SK-N-SH (cell line): ENCODE measurements around the gene MRPL52. TPM values are rescaled to one million over a fixed set of nuclear protein-coding genes. Genes with fewer than 3 reads are reported as not detected.

Source experiments
- CTCF ChIA-PET: fragments of 300-600, 350-600 bp; formaldehyde crosslinking; extraction: SDS; loops from one replicate; lab custom pipeline; 2021; lab: Yijun Ruan, JAX
- POLR2A ChIA-PET: fragments of 350-600 bp; sonication (Branson Sonifier 250); formaldehyde crosslinking; extraction: SDS; loops from one replicate; lab custom pipeline; 2020; ENCODE audit warnings: antibody characterized with exemption, inconsistent platforms; lab: Yijun Ruan, JAX
- DNase-seq: peaks from one replicate; pipeline ENCODE4 v3.0.0; 2012
- H2AFZ ChIP-seq: fragments of 200-600 bp; sonication (generic); 2 replicates; pipeline ENCODE4 v1.8.1; 2016; ENCODE audit warnings: antibody characterized with exemption, mild to moderate bottlenecking, low read depth
- H3F3A ChIP-seq: fragments of 200-600 bp; sonication (generic); replicated peaks from 2 replicates; pipeline ENCODE3; 2016; ENCODE audit warnings: antibody characterized with exemption, mild to moderate bottlenecking; ENCODE audit not compliant: insufficient read depth
- H3K27ac ChIP-seq, 2 experiments: fragments of 200-500 bp in 1 of 2; fragments of 200-600 bp in 1 of 2; sonication (Bioruptor generic) in 1 of 2; sonication (generic), shearing (Covaris generic) in 1 of 2; 2 replicates each; pipeline versions ENCODE4 v1.5.1 to v1.6.1; 2014 to 2016; ENCODE audit warnings: low read depth in 2 of 2, inconsistent platforms in 1 of 2, low read length in 1 of 2, mild to moderate bottlenecking in 1 of 2, mixed read lengths in 1 of 2
- H3K27me3 ChIP-seq: fragments of 200-600 bp; sonication (generic), shearing (Covaris generic); 2 replicates; pipeline ENCODE4 v1.6.1; 2016; ENCODE audit warnings: mixed run types; ENCODE audit not compliant: insufficient read depth
- H3K36me3 ChIP-seq, 2 experiments: fragments of 200-500 bp in 1 of 2; fragments of 200-600 bp in 1 of 2; sonication (Bioruptor generic) in 1 of 2; sonication (generic) in 1 of 2; replicated peaks in 1 of 2; 2 replicates each; pipeline versions ENCODE3 to v1.5.1; 2014 to 2016; ENCODE audit warnings: low read length in 1 of 2, mild to moderate bottlenecking in 1 of 2; ENCODE audit not compliant: insufficient read depth in 2 of 2, control insufficient read depth in 1 of 2
- H3K4me1 ChIP-seq, 2 experiments: fragments of 200-500 bp in 1 of 2; fragments of 200-600 bp in 1 of 2; sonication (Bioruptor generic) in 1 of 2; sonication (generic), shearing (Covaris generic) in 1 of 2; 2 replicates each; pipeline versions ENCODE4 v1.5.1 to v1.6.1; 2014 to 2016; ENCODE audit warnings: low read depth in 1 of 2, low read length in 1 of 2, mixed run types in 1 of 2; ENCODE audit not compliant: insufficient read depth in 2 of 2, control insufficient read depth in 1 of 2
- H3K4me2 ChIP-seq: fragments of 200-600 bp; sonication (generic), shearing (Covaris generic); 2 replicates; pipeline ENCODE4 v1.6.1; 2017; ENCODE audit warnings: mixed run types
- H3K4me3 ChIP-seq, 2 experiments: fragments of 200-500 bp in 1 of 2; fragments of 200-600 bp in 1 of 2; sonication (Bioruptor generic) in 1 of 2; sonication (generic), shearing (Covaris generic) in 1 of 2; 2 replicates each; pipeline versions ENCODE4 v1.5.1 to v1.8.1; 2014 to 2016; ENCODE audit warnings: low read depth in 2 of 2, inconsistent platforms in 1 of 2, low read length in 1 of 2, mild to moderate bottlenecking in 1 of 2, mixed read lengths in 1 of 2, moderate library complexity in 1 of 2
- H3K79me2 ChIP-seq: fragments of 200-600 bp; sonication (generic); 2 replicates; pipeline ENCODE4 v1.8.1; 2017; ENCODE audit warnings: mild to moderate bottlenecking; ENCODE audit not compliant: insufficient read depth
- H3K9ac ChIP-seq: fragments of 200-600 bp; sonication (generic); 2 replicates; pipeline ENCODE4 v1.6.1; 2017; ENCODE audit warnings: mixed run types
- H3K9me2 ChIP-seq: fragments of 200-600 bp; sonication (generic); 2 replicates; pipeline ENCODE4 v1.6.1; 2017; ENCODE audit warnings: mixed run types
- H3K9me3 ChIP-seq: fragments of 200-600 bp; sonication (generic); 2 replicates; pipeline ENCODE4 v1.6.1; 2017; ENCODE audit warnings: mixed run types, mild to moderate bottlenecking, moderate library complexity
- H4K20me1 ChIP-seq: fragments of 200-600 bp; sonication (generic); 2 replicates; pipeline ENCODE4 v1.6.1; 2017; ENCODE audit warnings: mild to moderate bottlenecking, mixed run types; ENCODE audit not compliant: insufficient read depth
- EP300 ChIP-seq, 2 experiments: IDR thresholded peaks; 2 replicates each; pipeline versions ENCODE4 v1.4.0 to v1.6.1; 2012; ENCODE audit warnings: borderline replicate concordance in 1 of 2, low read depth in 1 of 2, low read length in 1 of 2
- EZH2phosphoT487 ChIP-seq: fragments of 200-600 bp; sonication (generic); IDR thresholded peaks from 2 replicates; pipeline ENCODE4 v1.6.1; 2017; ENCODE audit warnings: low read depth, mixed run types, mild to moderate bottlenecking, antibody characterized with exemption, moderate library complexity, borderline replicate concordance
- FOXJ3 ChIP-seq: sonication (generic); formaldehyde crosslinking; IDR thresholded peaks from 2 replicates; pipeline ENCODE4 v1.5.1; 2020; ENCODE audit warnings: mild to moderate bottlenecking, missing genetic modification reagents
- MXI1 ChIP-seq: IDR thresholded peaks from 2 replicates; pipeline ENCODE4 v1.6.1; 2012; ENCODE audit warnings: mild to moderate bottlenecking, low read depth, low read length, improper control_type of control experiment
- NFIC ChIP-seq: IDR thresholded peaks from 2 replicates; pipeline ENCODE4 v1.4.0; 2012; ENCODE audit warnings: borderline replicate concordance
- RAD21 ChIP-seq: IDR thresholded peaks from 2 replicates; pipeline ENCODE4 v1.6.1; 2012; ENCODE audit warnings: mild to moderate bottlenecking, low read length
- RCOR1 ChIP-seq: fragments of 150-350 bp; IDR thresholded peaks from 2 replicates; pipeline ENCODE4 v1.6.1; 2017; ENCODE audit warnings: antibody characterized with exemption, low read length
- RFX5 ChIP-seq: IDR thresholded peaks from 2 replicates; pipeline ENCODE4 v1.6.1; 2012; ENCODE audit warnings: mild to moderate bottlenecking, improper control_type of control experiment, low read length
- WGBS: methylation state at CpG from one replicate; pipeline ENCODE4 v1.1.6; 2017; ENCODE audit warnings: low lambda C conversion rate; 5-methylcytosine and 5-hydroxymethylcytosine counted together
- polyA plus RNA-seq, 3 experiments: library from polyadenylated mRNA; depleted of rRNA; stranded (reverse); fragments of >200 nt; gene quantifications; 2 replicates each; pipeline ENCODE4 v1.2.3, GENCODE V29; 2012
- TF ChIP-seq, protein P1 (sequence below): IDR thresholded peaks from 2 replicates; pipeline ENCODE4 v1.6.1; 2012; ENCODE audit warnings: mild to moderate bottlenecking, low read depth, low read length, moderate library complexity
- TF ChIP-seq, protein P2 (sequence below): fragments of 200-600 bp; sonication (generic); IDR thresholded peaks from 2 replicates; pipeline ENCODE4 v1.6.1; 2017; ENCODE audit warnings: antibody characterized with exemption, mild to moderate bottlenecking, moderate library complexity

MRPL52 gene
- polyA plus RNA-seq, 1 of the 3 experiments (the other 2 are of a cell fraction), result 116 TPM

- WGBS, result 48% methylated on average over 10 of the region's 10 CpGs
- DNase-seq, result no peak
Observed at GRCh38 chr14:22814941-22815713, 14.6 kb upstream of the MRPL52 start, which contains the start of gene SLC7A7. TSS of gene SLC7A7 (minus strand) at chr14:22815435. CDS start at chr14:22813398, 2,037 bp downstream.

More at GRCh38 chr14:22814941-22815713, 14.6 kb upstream of the MRPL52 start, which contains the start of gene SLC7A7:
- no peak within 1 kb of the TSS for H3K9ac ChIP-seq
- CTCF ChIA-PET, result interaction anchor here (0.7 to 19.1 kb wide), 2 partner anchors 40 to 162 kb away, joined by 3 to 472 read pairs; no protein-coding TSS in a partner anchor
- no peaks in the 10 kb centered on the region for H4K20me1 ChIP-seq
- H3F3A ChIP-seq, result no peaks in the 10 kb centered on the region
- peaks cover 6% of the 10 kb centered on the region; the same call in 1 of the 2 replicates for H3K27me3 ChIP-seq
- H3K79me2 ChIP-seq, result no peaks in the 10 kb centered on the region
- H3K9me3 ChIP-seq, result no peaks in the 10 kb centered on the region
- no peaks in the 10 kb centered on the region for H3K36me3 ChIP-seq
- peaks cover 4 to 6% of the 10 kb centered on the region in 2 experiments; a peak in 1 of 4 replicates for H3K4me1 ChIP-seq
- H3K4me3 ChIP-seq, result no peak within 1 kb of the TSS
- TF ChIP-seq EP300 (IDR thresholded peaks at IDR 0.05; ENCODE audit: borderline replicate concordance in 1 of 2, low read depth in 1 of 2, low read length in 1 of 2) (no peak), NFIC (no peak), RAD21 (no peak), FOXJ3 (CRISPR knock-in tag) (no peak), EZH2phosphoT487 (no peak), MXI1 (no peak), RCOR1 (no peak), RFX5 (no peak)
- TF ChIP-seq, protein P1, sequence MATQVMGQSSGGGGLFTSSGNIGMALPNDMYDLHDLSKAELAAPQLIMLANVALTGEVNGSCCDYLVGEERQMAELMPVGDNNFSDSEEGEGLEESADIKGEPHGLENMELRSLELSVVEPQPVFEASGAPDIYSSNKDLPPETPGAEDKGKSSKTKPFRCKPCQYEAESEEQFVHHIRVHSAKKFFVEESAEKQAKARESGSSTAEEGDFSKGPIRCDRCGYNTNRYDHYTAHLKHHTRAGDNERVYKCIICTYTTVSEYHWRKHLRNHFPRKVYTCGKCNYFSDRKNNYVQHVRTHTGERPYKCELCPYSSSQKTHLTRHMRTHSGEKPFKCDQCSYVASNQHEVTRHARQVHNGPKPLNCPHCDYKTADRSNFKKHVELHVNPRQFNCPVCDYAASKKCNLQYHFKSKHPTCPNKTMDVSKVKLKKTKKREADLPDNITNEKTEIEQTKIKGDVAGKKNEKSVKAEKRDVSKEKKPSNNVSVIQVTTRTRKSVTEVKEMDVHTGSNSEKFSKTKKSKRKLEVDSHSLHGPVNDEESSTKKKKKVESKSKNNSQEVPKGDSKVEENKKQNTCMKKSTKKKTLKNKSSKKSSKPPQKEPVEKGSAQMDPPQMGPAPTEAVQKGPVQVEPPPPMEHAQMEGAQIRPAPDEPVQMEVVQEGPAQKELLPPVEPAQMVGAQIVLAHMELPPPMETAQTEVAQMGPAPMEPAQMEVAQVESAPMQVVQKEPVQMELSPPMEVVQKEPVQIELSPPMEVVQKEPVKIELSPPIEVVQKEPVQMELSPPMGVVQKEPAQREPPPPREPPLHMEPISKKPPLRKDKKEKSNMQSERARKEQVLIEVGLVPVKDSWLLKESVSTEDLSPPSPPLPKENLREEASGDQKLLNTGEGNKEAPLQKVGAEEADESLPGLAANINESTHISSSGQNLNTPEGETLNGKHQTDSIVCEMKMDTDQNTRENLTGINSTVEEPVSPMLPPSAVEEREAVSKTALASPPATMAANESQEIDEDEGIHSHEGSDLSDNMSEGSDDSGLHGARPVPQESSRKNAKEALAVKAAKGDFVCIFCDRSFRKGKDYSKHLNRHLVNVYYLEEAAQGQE, result no peak
- TF ChIP-seq, protein P2, sequence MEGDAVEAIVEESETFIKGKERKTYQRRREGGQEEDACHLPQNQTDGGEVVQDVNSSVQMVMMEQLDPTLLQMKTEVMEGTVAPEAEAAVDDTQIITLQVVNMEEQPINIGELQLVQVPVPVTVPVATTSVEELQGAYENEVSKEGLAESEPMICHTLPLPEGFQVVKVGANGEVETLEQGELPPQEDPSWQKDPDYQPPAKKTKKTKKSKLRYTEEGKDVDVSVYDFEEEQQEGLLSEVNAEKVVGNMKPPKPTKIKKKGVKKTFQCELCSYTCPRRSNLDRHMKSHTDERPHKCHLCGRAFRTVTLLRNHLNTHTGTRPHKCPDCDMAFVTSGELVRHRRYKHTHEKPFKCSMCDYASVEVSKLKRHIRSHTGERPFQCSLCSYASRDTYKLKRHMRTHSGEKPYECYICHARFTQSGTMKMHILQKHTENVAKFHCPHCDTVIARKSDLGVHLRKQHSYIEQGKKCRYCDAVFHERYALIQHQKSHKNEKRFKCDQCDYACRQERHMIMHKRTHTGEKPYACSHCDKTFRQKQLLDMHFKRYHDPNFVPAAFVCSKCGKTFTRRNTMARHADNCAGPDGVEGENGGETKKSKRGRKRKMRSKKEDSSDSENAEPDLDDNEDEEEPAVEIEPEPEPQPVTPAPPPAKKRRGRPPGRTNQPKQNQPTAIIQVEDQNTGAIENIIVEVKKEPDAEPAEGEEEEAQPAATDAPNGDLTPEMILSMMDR, result no peak
- POLR2A ChIA-PET, result no interaction called here
- no peak within 1 kb of the TSS for H3K4me2 ChIP-seq
- H3K27ac ChIP-seq, result no peak within 1 kb of the TSS
- H2AFZ ChIP-seq, result no peak within 1 kb of the TSS
- H3K9me2 ChIP-seq, result no peaks in the 10 kb centered on the region
